H9 (cell line): ENCODE results near the gene ELMOD1. TPM values are rescaled to one million over a fixed set of nuclear protein-coding genes. Genes with fewer than 3 reads are reported as not detected.

Experiments used
- DNase-seq: peaks from one replicate; pipeline ENCODE4 v3.0.0-alpha.2; 2017
- H2AFZ ChIP-seq: one replicate; pipeline ENCODE4 v1.6.1; 2013; ENCODE audit warnings: mild to moderate bottlenecking, low read length, control low read depth, moderate library complexity
- H2AK5ac ChIP-seq: 2 replicates; pipeline ENCODE4 v1.6.1; 2013; ENCODE audit warnings: low read length, control low read depth, mixed read lengths; ENCODE audit not compliant: insufficient read length
- H2BK120ac ChIP-seq: one replicate; pipeline ENCODE4 v1.6.1; 2013; ENCODE audit warnings: low read depth, mild to moderate bottlenecking, low read length, control low read depth, inconsistent platforms; ENCODE audit not compliant: poor library complexity, severe bottlenecking
- H2BK12ac ChIP-seq: 2 replicates; pipeline ENCODE4 v1.6.1; 2013; ENCODE audit warnings: low read length, control low read depth, mixed read lengths, low read depth; ENCODE audit not compliant: insufficient read length
- H2BK15ac ChIP-seq: 2 replicates; pipeline ENCODE4 v1.6.1; 2013; ENCODE audit warnings: low read depth, low read length, control low read depth
- H2BK20ac ChIP-seq: one replicate; pipeline ENCODE4 v1.6.1; 2013; ENCODE audit warnings: low read depth, mild to moderate bottlenecking, low read length, control low read depth, inconsistent platforms; ENCODE audit not compliant: poor library complexity, severe bottlenecking
- H2BK5ac ChIP-seq: 2 replicates; pipeline ENCODE4 v1.6.1; 2013; ENCODE audit warnings: low read length, control low read depth, mixed read lengths; ENCODE audit not compliant: insufficient read length
- H3K14ac ChIP-seq: 2 replicates; pipeline ENCODE4 v1.6.1; 2013; ENCODE audit warnings: low read length, control low read depth; ENCODE audit not compliant: insufficient read depth
- H3K18ac ChIP-seq: 2 replicates; pipeline ENCODE4 v1.6.1; 2013; ENCODE audit warnings: low read depth, mild to moderate bottlenecking, mixed read lengths, low read length, control low read depth; ENCODE audit not compliant: insufficient read length
- H3K23ac ChIP-seq: 2 replicates; pipeline ENCODE4 v1.6.1; 2013; ENCODE audit warnings: low read length, control low read depth, mixed read lengths, low read depth; ENCODE audit not compliant: insufficient read length
- H3K23me2 ChIP-seq: 2 replicates; pipeline ENCODE4 v1.6.1; 2013; ENCODE audit warnings: low read depth, mild to moderate bottlenecking, mixed read lengths, low read length, control low read depth; ENCODE audit not compliant: insufficient read length, poor library complexity, severe bottlenecking
- H3K27ac ChIP-seq: 2 replicates; pipeline ENCODE4 v1.5.1; 2013; ENCODE audit warnings: low read length, control low read depth, mixed read lengths, low read depth; ENCODE audit not compliant: insufficient read length
- H3K27me3 ChIP-seq: 2 replicates; pipeline ENCODE4 v1.6.1; 2013; ENCODE audit warnings: low read length, control low read depth, inconsistent platforms; ENCODE audit not compliant: insufficient read depth
- H3K4ac ChIP-seq: 2 replicates; pipeline ENCODE4 v1.6.1; 2013; ENCODE audit warnings: low read depth, mild to moderate bottlenecking, control low read depth, inconsistent platforms, low read length, moderate library complexity
- H3K4me1 ChIP-seq: 2 replicates; pipeline ENCODE4 v1.6.1; 2013; ENCODE audit warnings: low read length, control low read depth, inconsistent platforms; ENCODE audit not compliant: insufficient read depth
- H3K4me2 ChIP-seq: 2 replicates; pipeline ENCODE4 v1.6.1; 2013; ENCODE audit warnings: low read length, control low read depth, mixed read lengths; ENCODE audit not compliant: insufficient read length, insufficient read depth
- H3K56ac ChIP-seq: 2 replicates; pipeline ENCODE4 v1.6.1; 2013; ENCODE audit warnings: low read depth, mild to moderate bottlenecking, mixed read lengths, low read length, control low read depth; ENCODE audit not compliant: insufficient read length
- H3K79me1 ChIP-seq: 2 replicates; pipeline ENCODE4 v1.6.1; 2013; ENCODE audit warnings: low read depth, mild to moderate bottlenecking, moderate library complexity, low read length, control low read depth, inconsistent platforms; ENCODE audit not compliant: insufficient read depth, poor library complexity, severe bottlenecking
- H3K79me2 ChIP-seq: 2 replicates; pipeline ENCODE4 v1.6.1; 2013; ENCODE audit warnings: low read length, control low read depth, inconsistent platforms; ENCODE audit not compliant: insufficient read depth
- H3K9ac ChIP-seq: 2 replicates; pipeline ENCODE4 v1.6.1; 2013; ENCODE audit warnings: low read length, control low read depth, mixed read lengths; ENCODE audit not compliant: insufficient read length; ENCODE audit errors: extremely low read depth
- H3K9me3 ChIP-seq: one replicate; pipeline ENCODE4 v1.6.1; 2013; ENCODE audit warnings: low read depth, low read length, inconsistent platforms; ENCODE audit not compliant: control insufficient read depth
- H3T11ph ChIP-seq: one replicate; pipeline ENCODE4 v1.6.1; 2013; ENCODE audit warnings: mild to moderate bottlenecking, low read length, control low read depth, inconsistent platforms
- H4K20me1 ChIP-seq: one replicate; pipeline ENCODE4 v1.6.1; 2013; ENCODE audit not compliant: control insufficient read depth, insufficient read length, insufficient read depth
- H4K5ac ChIP-seq: 2 replicates; pipeline ENCODE4 v1.6.1; 2013; ENCODE audit warnings: low read depth, mild to moderate bottlenecking, mixed read lengths, low read length, control low read depth; ENCODE audit not compliant: insufficient read length
- H4K8ac ChIP-seq: replicated peaks from 2 replicates; pipeline ENCODE4 v1.6.1; 2013; ENCODE audit warnings: low read length, control low read depth, mixed read lengths, low read depth; ENCODE audit not compliant: insufficient read length
- H4K91ac ChIP-seq: 2 replicates; pipeline ENCODE4 v1.6.1; 2013; ENCODE audit warnings: low read depth, mild to moderate bottlenecking, moderate library complexity, mixed read lengths, low read length, control low read depth; ENCODE audit not compliant: insufficient read length
- H3K27ac Mint-ChIP-seq, 3 experiments: 2 replicates in 2 of 3; 3 replicates in 1 of 3; pipeline ENCODE4 v1.8.0; 2020 to 2021; ENCODE audit warnings: mixed read lengths in 3 of 3, mild to moderate bottlenecking in 1 of 3, moderate library complexity in 1 of 3
- H3K27me3 Mint-ChIP-seq: 2 replicates; pipeline ENCODE4 v1.8.0; 2021; ENCODE audit warnings: low read depth, mild to moderate bottlenecking, moderate library complexity, mixed read lengths
- H3K36me3 Mint-ChIP-seq, 3 experiments: 2 replicates in 2 of 3; 3 replicates in 1 of 3; pipeline ENCODE4 v1.8.0; 2020 to 2021; ENCODE audit warnings: low read depth in 3 of 3, mixed read lengths in 3 of 3; ENCODE audit not compliant: insufficient read depth in 1 of 3
- H3K4me1 Mint-ChIP-seq, 2 experiments: 2 replicates each; pipeline ENCODE4 v1.8.0; 2020; ENCODE audit warnings: mixed read lengths in 2 of 2
- H3K4me3 Mint-ChIP-seq, 2 experiments: 2 replicates in 1 of 2; 3 replicates in 1 of 2; pipeline ENCODE4 v1.8.0; 2020 to 2021; ENCODE audit warnings: mild to moderate bottlenecking in 2 of 2, mixed read lengths in 2 of 2, moderate library complexity in 1 of 2
- H3K9me3 Mint-ChIP-seq, 2 experiments: 2 replicates in 1 of 2; 3 replicates in 1 of 2; pipeline ENCODE4 v1.8.0; 2020; ENCODE audit warnings: mild to moderate bottlenecking in 2 of 2, mixed read lengths in 2 of 2, moderate library complexity in 1 of 2
- WGBS: extraction: QIAGEN DNeasy Blood & Tissue Kit; methylation state at CpG from one replicate; pipeline ENCODE4 v1.1.7; 2013; ENCODE audit warnings: missing lambda C conversion rate, low lambda C conversion rate, mixed read lengths; ENCODE audit not compliant: insufficient read length; ENCODE audit errors: extremely low coverage; 5-methylcytosine and 5-hydroxymethylcytosine counted together
- total RNA-seq: library from RNA; stranded (reverse); gene quantifications from 2 replicates; pipeline ENCODE4 v1.2.1, GENCODE V29; 2021
- TF ChIP-seq, protein P1 (sequence below): fragments of 200-600 bp; sonication (generic); conservative IDR thresholded peaks from 3 replicates; pipeline ENCODE4 v1.8.0; 2021; ENCODE audit warnings: antibody characterized with exemption, mild to moderate bottlenecking

ELMOD1 gene
- total RNA-seq, 1 experiment from 2014 or later, result 0.61 TPM

DNA sequence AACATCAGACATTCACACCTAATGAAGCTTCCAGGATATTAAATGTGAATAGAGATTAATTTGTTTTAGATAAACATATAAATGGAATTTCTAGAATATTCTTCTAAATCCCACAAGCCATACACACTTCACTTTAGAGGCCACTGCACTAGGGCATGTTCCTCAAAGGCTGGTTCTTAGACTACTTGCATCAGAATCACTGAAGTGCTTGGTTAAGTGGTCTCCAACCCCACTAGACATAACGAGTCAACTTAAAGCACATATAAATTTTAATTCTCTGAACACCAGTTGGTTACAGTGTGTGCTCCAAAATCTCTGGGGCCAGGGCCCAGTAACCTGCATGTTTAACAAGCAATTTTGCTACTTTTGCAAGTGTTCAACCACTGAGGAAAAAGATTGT is 17.5 kb upstream of the ELMOD1 start:
- H3K56ac ChIP-seq, result no peak overlapping the region
- H3K9me3 ChIP-seq, result no peaks in the 10 kb centered on the region
- H3K23me2 ChIP-seq, result no peaks in the 10 kb centered on the region
- H3K9ac ChIP-seq, result no peak overlapping the region
- no peak overlapping the region for H4K91ac ChIP-seq
- peaks cover 15 to 20% of the 10 kb centered on the region in 2 experiments for H3K4me1 Mint-ChIP-seq
- no peak overlapping the region for H3K27ac ChIP-seq
- H3K9me3 Mint-ChIP-seq, result no peaks in the 10 kb centered on the region
- no peak overlapping the region for H2AFZ ChIP-seq
- no peak overlapping the region for H3K14ac ChIP-seq
- H2BK12ac ChIP-seq, result no peak overlapping the region
- no peak overlapping the region for H2AK5ac ChIP-seq
- H3K4me2 ChIP-seq, result no peak overlapping the region
- H3K18ac ChIP-seq, result no peak overlapping the region
- H3T11ph ChIP-seq, result no peak overlapping the region
- no peak overlapping the region for H3K4me3 Mint-ChIP-seq
- H2BK15ac ChIP-seq, result no peak overlapping the region
- H3K79me1 ChIP-seq, result no peaks in the 10 kb centered on the region
- no peak overlapping the region for H4K5ac ChIP-seq
- H3K27ac Mint-ChIP-seq, result no peak overlapping the region
- H4K8ac ChIP-seq, result no peak overlapping the region
- no peaks in the 10 kb centered on the region for H3K27me3 Mint-ChIP-seq
- no peaks in the 10 kb centered on the region for H4K20me1 ChIP-seq
- no peaks in the 10 kb centered on the region for H3K4me1 ChIP-seq
- H2BK120ac ChIP-seq, result no peak overlapping the region
- TF ChIP-seq, protein P1, sequence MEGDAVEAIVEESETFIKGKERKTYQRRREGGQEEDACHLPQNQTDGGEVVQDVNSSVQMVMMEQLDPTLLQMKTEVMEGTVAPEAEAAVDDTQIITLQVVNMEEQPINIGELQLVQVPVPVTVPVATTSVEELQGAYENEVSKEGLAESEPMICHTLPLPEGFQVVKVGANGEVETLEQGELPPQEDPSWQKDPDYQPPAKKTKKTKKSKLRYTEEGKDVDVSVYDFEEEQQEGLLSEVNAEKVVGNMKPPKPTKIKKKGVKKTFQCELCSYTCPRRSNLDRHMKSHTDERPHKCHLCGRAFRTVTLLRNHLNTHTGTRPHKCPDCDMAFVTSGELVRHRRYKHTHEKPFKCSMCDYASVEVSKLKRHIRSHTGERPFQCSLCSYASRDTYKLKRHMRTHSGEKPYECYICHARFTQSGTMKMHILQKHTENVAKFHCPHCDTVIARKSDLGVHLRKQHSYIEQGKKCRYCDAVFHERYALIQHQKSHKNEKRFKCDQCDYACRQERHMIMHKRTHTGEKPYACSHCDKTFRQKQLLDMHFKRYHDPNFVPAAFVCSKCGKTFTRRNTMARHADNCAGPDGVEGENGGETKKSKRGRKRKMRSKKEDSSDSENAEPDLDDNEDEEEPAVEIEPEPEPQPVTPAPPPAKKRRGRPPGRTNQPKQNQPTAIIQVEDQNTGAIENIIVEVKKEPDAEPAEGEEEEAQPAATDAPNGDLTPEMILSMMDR, result no peak
- no peak overlapping the region for H2BK5ac ChIP-seq
- H3K23ac ChIP-seq, result no peak overlapping the region
- H2BK20ac ChIP-seq, result no peak overlapping the region
- no peaks in the 10 kb centered on the region for H3K36me3 Mint-ChIP-seq
- H3K27me3 ChIP-seq, result no peaks in the 10 kb centered on the region
- DNase-seq, result no peak
- no peaks in the 10 kb centered on the region for H3K79me2 ChIP-seq
- no CpG with 5 or more reads among the region's 1 CpG for WGBS
- H3K4ac ChIP-seq, result no peak overlapping the region
